Raji (cell line): ENCODE data around the gene OR7D2.

Source experiments
- POLR2A ChIP-seq: IDR thresholded peaks from 2 replicates; pipeline ENCODE4 v1.6.1; 2011; ENCODE audit warnings: low read depth, low read length, control low read depth; ENCODE audit not compliant: insufficient read depth

The OR7D2 gene

GRCh38 chr19:9178901-9179300 lies at the start of gene OR7D2:
OR7D2 (plus strand) TSS chr19:9178979; CDS start chr19:9185782, 6,803 bp downstream.
- no peak for TF ChIP-seq POLR2A

GRCh38 chr19:9130965-9131364 lies 47.8 kb upstream of the OR7D2 start:
- TF ChIP-seq POLR2A = no peak

GRCh38 chr19:9132422-9132821 lies 46.4 kb upstream of the OR7D2 start:
- no peak for TF ChIP-seq POLR2A

- no peak for TF ChIP-seq POLR2A
These were observed 39.1 kb upstream of the OR7D2 start for GRCh38 chr19:9139609-9140158.

GRCh38 chr19:9140159-9140874 lies 38.5 kb upstream of the OR7D2 start, which contains the start of gene ZNF317:
ZNF317 (plus strand) TSS chr19:9140397; CDS start chr19:9156017, 15,620 bp downstream.
- TF ChIP-seq POLR2A = peak; percentile 84

- TF ChIP-seq POLR2A = no peak
These were observed 33.9 kb upstream of the OR7D2 start for GRCh38 chr19:9144920-9145319.

- no peak for TF ChIP-seq POLR2A
These were observed 31.9 kb upstream of the OR7D2 start for GRCh38 chr19:9146882-9147281.

GRCh38 chr19:9148697-9149096 lies 30.1 kb upstream of the OR7D2 start:
- no peak for TF ChIP-seq POLR2A

- no peak for TF ChIP-seq POLR2A
These were observed 28.8 kb upstream of the OR7D2 start for GRCh38 chr19:9149997-9150396.

GRCh38 chr19:9150650-9151049 lies 28.1 kb upstream of the OR7D2 start:
- no peak for TF ChIP-seq POLR2A

GRCh38 chr19:9151367-9151766 lies 27.4 kb upstream of the OR7D2 start:
- TF ChIP-seq POLR2A = no peak

GRCh38 chr19:9155591-9155990 lies 23.2 kb upstream of the OR7D2 start:
- no peak for TF ChIP-seq POLR2A

- no peak for TF ChIP-seq POLR2A
These were observed 22.5 kb upstream of the OR7D2 start for GRCh38 chr19:9156304-9156703.

- TF ChIP-seq POLR2A = no peak
These were observed 18.9 kb upstream of the OR7D2 start for GRCh38 chr19:9159891-9160290.

- TF ChIP-seq POLR2A = no peak
These were observed 17.4 kb upstream of the OR7D2 start for GRCh38 chr19:9161427-9161826.

GRCh38 chr19:9165261-9165660 lies 13.5 kb upstream of the OR7D2 start:
- no peak for TF ChIP-seq POLR2A

- no peak for TF ChIP-seq POLR2A
These were observed 11.9 kb upstream of the OR7D2 start for GRCh38 chr19:9166846-9167245.
